HEK293T (cell line): ENCODE data around the gene CAMP.

Experiments used
- CTCF ChIA-PET: fragments of 350-600 bp; formaldehyde crosslinking; extraction: SDS; loops from one replicate; lab custom pipeline; 2021; ENCODE audit warnings: antibody characterized with exemption, inconsistent platforms; lab: Yijun Ruan, JAX
- POLR2A ChIA-PET: fragments of 350-600 bp; formaldehyde crosslinking; extraction: SDS; loops from one replicate; lab custom pipeline; 2020; ENCODE audit warnings: antibody characterized with exemption, inconsistent platforms; lab: Yijun Ruan, JAX
- DNase-seq: peaks from one replicate; pipeline ENCODE4 v3.0.0; 2012; ENCODE audit warnings: mixed read lengths; ENCODE audit errors: extremely low spot score
- ARNT ChIP-seq: fragments of 450-650 bp; IDR thresholded peaks from 2 replicates; pipeline ENCODE4 v1.6.1; 2017; ENCODE audit warnings: mild to moderate bottlenecking
- BHLHE40 ChIP-seq: fragments of 450-650 bp; IDR thresholded peaks from 2 replicates; pipeline ENCODE4 v1.6.1; 2016; ENCODE audit warnings: mild to moderate bottlenecking, moderate library complexity, borderline replicate concordance
- CTBP1 ChIP-seq: fragments of 450-650 bp; IDR thresholded peaks from 2 replicates; pipeline ENCODE4 v1.6.1; 2016; ENCODE audit warnings: borderline replicate concordance
- ELF4 ChIP-seq: fragments of 450-650 bp; IDR thresholded peaks from 2 replicates; pipeline ENCODE4 v1.6.1; 2017; ENCODE audit warnings: antibody characterized with exemption
- FOXA1 ChIP-seq: fragments of 450-650 bp; IDR thresholded peaks from 2 replicates; pipeline ENCODE4 v1.6.1; 2016; ENCODE audit warnings: mild to moderate bottlenecking
- FOXK2 ChIP-seq: fragments of 450-650 bp; IDR thresholded peaks from 2 replicates; pipeline ENCODE4 v1.6.1; 2016; ENCODE audit warnings: mild to moderate bottlenecking
- FOXM1 ChIP-seq: fragments of 450-650 bp; IDR thresholded peaks from 2 replicates; pipeline ENCODE4 v1.6.1; 2017; ENCODE audit warnings: mild to moderate bottlenecking, borderline replicate concordance
- HDGF ChIP-seq: fragments of 450-650 bp; IDR thresholded peaks from 2 replicates; pipeline ENCODE4 v1.6.1; 2017; ENCODE audit warnings: antibody characterized with exemption, borderline replicate concordance
- L3MBTL2 ChIP-seq: fragments of 450-650 bp; conservative IDR thresholded peaks from 2 replicates; pipeline ENCODE4 v1.6.1; 2016; ENCODE audit warnings: mild to moderate bottlenecking
- LEF1 ChIP-seq: fragments of 450-650 bp; IDR thresholded peaks from 2 replicates; pipeline ENCODE4 v1.6.1; 2017; ENCODE audit warnings: mild to moderate bottlenecking, borderline replicate concordance
- NFRKB ChIP-seq: fragments of 450-650 bp; IDR thresholded peaks from 2 replicates; pipeline ENCODE4 v1.6.1; 2016; ENCODE audit warnings: mild to moderate bottlenecking, moderate library complexity
- PKNOX1 ChIP-seq: fragments of 450-650 bp; IDR thresholded peaks from 2 replicates; pipeline ENCODE4 v1.6.1; 2016
- SP1 ChIP-seq: fragments of 450-650 bp; IDR thresholded peaks from 2 replicates; pipeline ENCODE4 v1.6.1; 2017
- SUZ12 ChIP-seq: fragments of 450-650 bp; IDR thresholded peaks from 2 replicates; pipeline ENCODE4 v1.6.1; 2016; ENCODE audit warnings: mild to moderate bottlenecking
- TARDBP ChIP-seq: fragments of 450-650 bp; IDR thresholded peaks from 2 replicates; pipeline ENCODE4 v1.6.1; 2016
- ZNF384 ChIP-seq: fragments of 450-650 bp; IDR thresholded peaks from 2 replicates; pipeline ENCODE4 v1.6.1; 2016

The CAMP gene

GRCh38 chr3:48247401-48247811 is 24.1 kb downstream of the CAMP start:
- ChIA-PET CTCF (interaction anchor here (0.7 kb wide), 1 partner anchor 1017 kb away, joined by 7 read pairs; no protein-coding TSS in a partner anchor), POLR2A (no interaction called here)
- no peak for TF ChIP-seq NFRKB
- no peak for TF ChIP-seq PKNOX1
- TF ChIP-seq FOXK2: no peak
- no peak for DNase-seq

DNA sequence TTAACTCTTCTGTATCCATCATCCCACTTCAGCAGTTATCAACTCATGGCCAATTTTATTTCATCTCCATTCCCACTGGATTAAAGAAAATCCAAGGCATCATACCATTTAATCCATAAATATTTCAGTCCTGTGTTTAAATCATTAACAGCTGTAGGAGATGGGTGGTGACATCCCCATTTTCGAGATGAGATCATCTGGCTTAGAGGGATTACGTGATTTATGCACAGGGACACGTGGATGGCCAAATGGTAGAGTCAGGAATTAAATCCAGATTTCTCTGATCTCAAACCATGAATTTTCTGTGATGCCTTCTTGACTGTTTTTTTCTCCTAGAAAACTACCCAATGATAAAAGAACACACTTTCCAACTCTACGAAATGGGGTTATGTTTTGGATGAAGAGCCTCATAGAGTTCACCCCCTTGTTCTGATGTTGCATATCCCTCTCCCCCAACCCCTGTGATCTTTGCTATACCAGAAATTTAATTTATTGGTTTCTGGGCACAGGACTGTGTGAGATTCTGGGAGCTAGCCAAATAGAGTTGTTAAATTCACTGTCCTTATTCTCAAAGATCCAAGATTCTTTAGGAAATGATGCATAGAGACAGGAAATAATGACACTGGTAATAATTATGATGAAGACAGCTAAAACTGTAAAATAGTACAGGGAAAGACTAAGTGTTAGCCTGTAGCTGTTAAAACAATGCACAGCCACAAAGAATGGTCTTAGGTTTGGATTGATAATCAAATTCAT is 25.0 kb downstream of the CAMP start:
- ChIA-PET POLR2A (interaction anchor here (2.2 kb wide), 1 partner anchor 8 kb away, joined by 10 read pairs; the partner anchor contains the start of gene ZNF589), CTCF (interaction anchor here (0.5 kb wide), 1 partner anchor 488 kb away, joined by 4 read pairs; no protein-coding TSS in a partner anchor)
- no peak for DNase-seq
- TF ChIP-seq BHLHE40 (no peak), SUZ12 (no peak), L3MBTL2 (no peak), ARNT (no peak), NFRKB (no peak), FOXM1 (no peak), FOXA1 (no peak), CTBP1 (no peak), SP1 (no peak), HDGF (no peak), FOXK2 (no peak), ZNF384 (no peak), ELF4 (no peak), LEF1 (no peak), TARDBP (no peak), PKNOX1 (no peak)

DNA sequence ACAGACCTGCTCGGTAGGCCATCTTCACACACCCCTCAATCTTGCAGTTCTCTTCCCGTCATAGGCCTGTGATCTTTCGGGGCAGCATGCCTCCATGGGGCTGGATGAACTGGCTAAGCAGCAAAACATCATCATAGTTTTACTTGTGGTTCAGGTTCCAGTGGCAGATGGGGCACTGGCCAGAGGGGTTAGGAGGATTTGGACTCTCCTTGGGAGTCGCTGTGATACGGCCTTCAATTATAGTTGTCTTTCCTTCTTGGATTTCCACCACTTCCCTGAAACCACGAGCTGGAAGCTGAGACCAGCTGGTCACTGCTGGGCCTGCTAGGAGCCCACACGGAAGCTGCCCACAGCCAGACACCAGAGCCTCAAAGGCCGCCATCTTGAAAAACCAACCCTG is 33.3 kb downstream of the CAMP start:
- DNase-seq: no peak
- POLR2A ChIA-PET: interaction anchor here (0.9 kb wide), 1 partner anchor 15 kb away, joined by 3 read pairs; the partner anchor contains the start of gene ZNF589
- TF ChIP-seq ARNT (no peak), NFRKB (no peak), FOXM1 (no peak), LEF1 (no peak), ZNF384 (no peak), SP1 (no peak)
- CTCF ChIA-PET: interaction anchor here (1.0 kb wide), 1 partner anchor 180 kb away, joined by 4 read pairs; no protein-coding TSS in a partner anchor

DNA sequence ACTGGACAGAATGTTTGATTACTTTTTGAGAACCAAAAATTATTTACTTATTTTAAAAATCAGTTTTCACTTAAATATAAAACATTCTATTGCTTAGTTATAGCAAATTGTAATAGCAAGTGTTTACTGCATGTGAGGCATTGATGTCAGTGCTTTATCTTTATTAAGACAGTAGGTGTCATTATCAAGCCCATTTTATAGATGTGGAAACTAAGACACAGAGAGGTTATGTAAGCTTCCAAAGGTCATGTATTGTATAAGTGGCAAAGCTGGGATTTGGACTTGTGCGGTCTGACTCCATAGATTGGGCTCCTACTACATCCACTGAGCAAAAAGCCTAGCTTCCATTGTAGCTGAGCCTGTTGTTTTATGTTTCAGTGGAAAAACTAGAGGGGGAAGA is 35.2 kb downstream of the CAMP start:
- no peak for DNase-seq
- ChIA-PET CTCF (no interaction called here), POLR2A (interaction anchor here (1.2 kb wide), 1 partner anchor 18 kb away, joined by 4 read pairs; the partner anchor contains the start of gene ZNF589)
- TF ChIP-seq L3MBTL2: no peak
- TF ChIP-seq FOXK2: no peak
- no peak for TF ChIP-seq ARNT
- no peak for TF ChIP-seq FOXA1
- no peak for TF ChIP-seq NFRKB
- TF ChIP-seq FOXM1: no peak
- TF ChIP-seq SP1: no peak
- TF ChIP-seq ZNF384: no peak
- no peak for TF ChIP-seq PKNOX1
- TF ChIP-seq SUZ12: no peak

- CTCF ChIA-PET: no interaction called here
- POLR2A ChIA-PET: no interaction called here
- TF ChIP-seq NFRKB (no peak), SP1 (no peak), CTBP1 (no peak), ZNF384 (no peak), TARDBP (no peak), L3MBTL2 (no peak), BHLHE40 (no peak), FOXK2 (no peak), FOXA1 (no peak), LEF1 (no peak), ELF4 (no peak), FOXM1 (no peak), PKNOX1 (no peak), ARNT (no peak), SUZ12 (no peak), HDGF (no peak)
- DNase-seq: no peak
Observed at GRCh38 chr3:48267782-48268181, 44.5 kb downstream of the CAMP start.
